Panc1 (cell line): ENCODE measurements around the gene RDX.

Experiments used
- POLR2AphosphoS5 ChIP-seq: IDR thresholded peaks from 2 replicates; pipeline ENCODE4 v1.6.1; 2012; ENCODE audit warnings: mild to moderate bottlenecking, low read depth, low read length, moderate library complexity
- TF ChIP-seq, protein P1 (sequence below): fragments of 450-650 bp; IDR thresholded peaks from 2 replicates; pipeline ENCODE4 v1.5.1; 2017; ENCODE audit warnings: mild to moderate bottlenecking

DNA sequence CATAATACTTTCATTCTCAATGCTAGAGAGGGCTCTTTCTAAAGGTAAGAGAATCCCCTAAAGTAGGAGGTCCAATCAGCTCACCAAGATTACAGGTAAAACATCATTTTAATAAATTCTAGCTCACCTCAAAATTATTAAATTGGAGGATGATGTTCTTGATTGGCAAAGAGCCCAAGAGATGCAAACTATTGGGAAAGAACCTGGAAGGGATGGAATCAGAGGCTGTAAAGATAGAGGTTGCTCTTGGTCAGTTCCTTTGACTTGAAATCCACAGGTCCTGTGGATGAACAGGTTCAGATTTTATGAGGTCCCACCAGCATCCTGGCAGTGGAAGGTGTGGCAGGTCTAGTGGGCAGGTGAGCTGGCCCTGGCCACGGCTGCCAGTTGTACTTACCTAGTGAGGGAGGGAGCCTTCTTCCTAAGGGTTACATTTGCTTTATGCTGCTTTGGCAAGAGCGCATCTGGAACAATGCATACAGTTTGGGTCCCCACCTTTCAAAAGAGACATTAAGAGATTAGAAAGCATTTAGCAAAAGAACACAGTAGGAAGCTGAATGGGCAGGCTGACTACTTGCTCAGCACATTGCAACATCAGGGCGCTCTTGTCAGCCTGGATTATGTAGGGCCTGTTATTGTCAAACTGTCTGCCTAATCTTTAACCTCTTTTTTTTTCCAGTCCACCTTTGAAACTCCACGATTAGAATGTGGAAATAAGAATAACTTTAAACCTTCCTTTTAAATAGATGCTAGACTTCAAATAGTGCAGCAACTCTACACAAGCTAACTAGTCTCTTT lies 97.0 kb downstream of the RDX start:
- no peak for TF ChIP-seq POLR2AphosphoS5
- TF ChIP-seq, protein P1, sequence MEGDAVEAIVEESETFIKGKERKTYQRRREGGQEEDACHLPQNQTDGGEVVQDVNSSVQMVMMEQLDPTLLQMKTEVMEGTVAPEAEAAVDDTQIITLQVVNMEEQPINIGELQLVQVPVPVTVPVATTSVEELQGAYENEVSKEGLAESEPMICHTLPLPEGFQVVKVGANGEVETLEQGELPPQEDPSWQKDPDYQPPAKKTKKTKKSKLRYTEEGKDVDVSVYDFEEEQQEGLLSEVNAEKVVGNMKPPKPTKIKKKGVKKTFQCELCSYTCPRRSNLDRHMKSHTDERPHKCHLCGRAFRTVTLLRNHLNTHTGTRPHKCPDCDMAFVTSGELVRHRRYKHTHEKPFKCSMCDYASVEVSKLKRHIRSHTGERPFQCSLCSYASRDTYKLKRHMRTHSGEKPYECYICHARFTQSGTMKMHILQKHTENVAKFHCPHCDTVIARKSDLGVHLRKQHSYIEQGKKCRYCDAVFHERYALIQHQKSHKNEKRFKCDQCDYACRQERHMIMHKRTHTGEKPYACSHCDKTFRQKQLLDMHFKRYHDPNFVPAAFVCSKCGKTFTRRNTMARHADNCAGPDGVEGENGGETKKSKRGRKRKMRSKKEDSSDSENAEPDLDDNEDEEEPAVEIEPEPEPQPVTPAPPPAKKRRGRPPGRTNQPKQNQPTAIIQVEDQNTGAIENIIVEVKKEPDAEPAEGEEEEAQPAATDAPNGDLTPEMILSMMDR, result no peak
